ENCODE measurements around the gene PPM1K. TPM values are rescaled to one million over a fixed set of nuclear protein-coding genes. Genes with fewer than 3 reads are reported as not detected.

The PPM1K gene
- total RNA-seq, 1 donor from 2014 or later: 36.5 TPM

GRCh38 chr4:88275516-88275915 lies 8.8 kb downstream of the PPM1K start:
- peak in 1 of 2 donors; percentile 57 for ATAC-seq
- no peak for DNase-seq
- H3K27ac ChIP-seq: no peak overlapping the region
- intact Hi-C loops (cut with DNase I): no loop called here
- H3K9me3 ChIP-seq: no peaks in the 10 kb centered on the region
- peaks cover 5% of the 10 kb centered on the region for H3K4me1 ChIP-seq
- TF ChIP-seq, protein P1, sequence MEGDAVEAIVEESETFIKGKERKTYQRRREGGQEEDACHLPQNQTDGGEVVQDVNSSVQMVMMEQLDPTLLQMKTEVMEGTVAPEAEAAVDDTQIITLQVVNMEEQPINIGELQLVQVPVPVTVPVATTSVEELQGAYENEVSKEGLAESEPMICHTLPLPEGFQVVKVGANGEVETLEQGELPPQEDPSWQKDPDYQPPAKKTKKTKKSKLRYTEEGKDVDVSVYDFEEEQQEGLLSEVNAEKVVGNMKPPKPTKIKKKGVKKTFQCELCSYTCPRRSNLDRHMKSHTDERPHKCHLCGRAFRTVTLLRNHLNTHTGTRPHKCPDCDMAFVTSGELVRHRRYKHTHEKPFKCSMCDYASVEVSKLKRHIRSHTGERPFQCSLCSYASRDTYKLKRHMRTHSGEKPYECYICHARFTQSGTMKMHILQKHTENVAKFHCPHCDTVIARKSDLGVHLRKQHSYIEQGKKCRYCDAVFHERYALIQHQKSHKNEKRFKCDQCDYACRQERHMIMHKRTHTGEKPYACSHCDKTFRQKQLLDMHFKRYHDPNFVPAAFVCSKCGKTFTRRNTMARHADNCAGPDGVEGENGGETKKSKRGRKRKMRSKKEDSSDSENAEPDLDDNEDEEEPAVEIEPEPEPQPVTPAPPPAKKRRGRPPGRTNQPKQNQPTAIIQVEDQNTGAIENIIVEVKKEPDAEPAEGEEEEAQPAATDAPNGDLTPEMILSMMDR (IDR thresholded peaks at IDR 0.05): no peak
- H3K4me3 ChIP-seq: no peak overlapping the region
- H3K36me3 ChIP-seq: peaks cover 7% of the 10 kb centered on the region
- H3K27me3 ChIP-seq (ENCODE audit: low read depth): no peaks in the 10 kb centered on the region

DNA sequence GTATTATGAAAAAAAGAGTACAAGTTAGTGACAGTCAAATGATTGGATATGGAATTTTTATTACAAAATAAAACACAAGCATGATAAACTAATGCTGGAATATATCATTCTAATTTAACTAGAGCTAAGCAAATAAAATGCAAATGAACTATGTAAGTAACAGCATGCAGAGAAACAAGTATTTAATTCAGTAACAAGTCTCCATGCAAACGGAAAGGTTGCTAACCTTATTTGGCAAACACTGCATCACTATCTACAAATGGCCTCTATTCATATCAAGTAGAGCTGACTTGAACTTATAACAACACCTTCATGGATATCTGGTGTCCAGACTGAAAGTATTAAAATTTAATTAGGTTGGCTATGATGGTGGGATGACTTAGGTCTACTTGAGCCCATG lies 15.4 kb downstream of the PPM1K start:
- H3K4me3 ChIP-seq: no peak overlapping the region
- DNase-seq (no peak), ATAC-seq (no peak)
- no peaks in the 10 kb centered on the region for H3K27me3 ChIP-seq (ENCODE audit: low read depth)
- H3K27ac ChIP-seq: no peak overlapping the region
- peaks cover 32% of the 10 kb centered on the region for H3K36me3 ChIP-seq
- TF ChIP-seq, protein P1 (IDR thresholded peaks at IDR 0.05): no peak
- intact Hi-C loops (cut with DNase I): no loop called here
- H3K9me3 ChIP-seq: no peaks in the 10 kb centered on the region
- H3K4me1 ChIP-seq: no peaks in the 10 kb centered on the region

DNA sequence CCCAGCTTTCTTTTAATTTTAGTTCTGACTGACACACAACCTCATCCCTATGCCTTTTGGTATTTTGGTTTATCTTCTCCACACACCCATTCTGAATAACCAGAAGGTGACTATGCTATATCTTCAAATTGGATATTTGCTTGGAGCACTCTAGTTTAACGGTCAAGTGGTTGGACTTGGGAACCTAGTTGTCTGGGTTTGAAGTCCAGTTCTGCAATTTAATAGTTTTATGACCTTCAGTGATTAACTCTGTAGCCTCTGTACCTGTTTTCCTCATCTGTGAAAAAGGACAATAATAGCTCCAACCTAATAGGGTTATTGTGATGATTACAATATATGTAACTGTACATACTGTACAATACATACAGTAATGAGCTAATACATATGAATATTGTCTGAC lies 20.0 kb downstream of the PPM1K start:
- ATAC-seq: no peak
- no peaks in the 10 kb centered on the region for H3K27me3 ChIP-seq (ENCODE audit: low read depth)
- intact Hi-C loops (cut with DNase I): no loop called here
- TF ChIP-seq, protein P1 (IDR thresholded peaks at IDR 0.05): no peak
- H3K4me3 ChIP-seq: no peak overlapping the region
- no peaks in the 10 kb centered on the region for H3K9me3 ChIP-seq
- H3K4me1 ChIP-seq: no peaks in the 10 kb centered on the region
- DNase-seq: no peak
- peaks cover 40% of the 10 kb centered on the region for H3K36me3 ChIP-seq
- no peak overlapping the region for H3K27ac ChIP-seq

DNA sequence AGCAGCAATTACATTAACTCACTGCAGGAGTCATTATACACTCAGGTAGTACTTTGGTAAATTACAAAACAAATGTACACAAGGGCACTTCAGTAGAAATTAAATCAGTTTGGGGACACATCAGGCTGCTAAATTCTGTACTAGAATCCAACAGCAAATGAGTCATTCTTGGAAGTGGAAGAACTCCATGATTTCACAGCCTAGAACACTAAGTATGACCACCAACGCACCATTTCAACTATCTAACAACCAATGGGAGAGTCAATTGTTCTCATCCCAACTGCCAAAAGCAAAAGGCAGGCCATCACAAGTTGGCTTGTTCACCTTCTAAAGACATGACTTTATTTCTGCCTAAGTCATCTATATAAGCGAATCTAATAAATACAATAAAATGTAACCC lies 26.6 kb downstream of the PPM1K start:
- intact Hi-C loops (cut with DNase I): no loop called here
- no peak for ATAC-seq

DNA sequence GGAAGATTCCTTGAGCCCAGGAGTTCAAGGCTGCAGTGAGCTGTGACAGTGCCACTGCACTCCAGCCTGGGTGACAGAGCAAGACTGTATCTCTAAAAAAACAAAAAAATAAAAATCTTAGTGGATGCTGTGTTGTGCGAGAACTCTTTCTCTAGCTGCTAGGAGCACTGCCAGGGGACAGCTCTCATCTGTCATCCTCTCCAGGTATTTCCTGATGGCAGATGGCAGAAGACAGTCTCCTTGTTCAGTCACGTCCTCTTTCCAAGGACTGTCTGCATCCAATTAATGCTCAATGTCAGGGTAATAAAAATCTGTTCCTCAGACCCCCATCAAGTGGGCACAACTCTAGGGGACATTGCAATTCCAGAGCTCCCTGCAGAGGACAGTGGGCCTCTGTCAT lies 29.2 kb downstream of the PPM1K start:
- no peaks in the 10 kb centered on the region for H3K36me3 ChIP-seq
- H3K27me3 ChIP-seq (ENCODE audit: low read depth): no peaks in the 10 kb centered on the region
- DNase-seq: no peak
- no peaks in the 10 kb centered on the region for H3K4me1 ChIP-seq
- intact Hi-C loops (cut with DNase I): no loop called here
- TF ChIP-seq, protein P1 (IDR thresholded peaks at IDR 0.05): no peak
- ATAC-seq: no peak
- H3K4me3 ChIP-seq: no peak overlapping the region
- no peak overlapping the region for H3K27ac ChIP-seq
- no peaks in the 10 kb centered on the region for H3K9me3 ChIP-seq

More for the DNA sequence above, 26.6 kb downstream of the PPM1K start:
- no peak for DNase-seq
- H3K4me1 ChIP-seq: no peaks in the 10 kb centered on the region
- no peaks in the 10 kb centered on the region for H3K9me3 ChIP-seq
- no peaks in the 10 kb centered on the region for H3K27me3 ChIP-seq (ENCODE audit: low read depth)
- TF ChIP-seq, protein P1 (IDR thresholded peaks at IDR 0.05): no peak
- no peak overlapping the region for H3K4me3 ChIP-seq
- H3K27ac ChIP-seq: no peak overlapping the region
- peaks cover 10% of the 10 kb centered on the region for H3K36me3 ChIP-seq

DNA sequence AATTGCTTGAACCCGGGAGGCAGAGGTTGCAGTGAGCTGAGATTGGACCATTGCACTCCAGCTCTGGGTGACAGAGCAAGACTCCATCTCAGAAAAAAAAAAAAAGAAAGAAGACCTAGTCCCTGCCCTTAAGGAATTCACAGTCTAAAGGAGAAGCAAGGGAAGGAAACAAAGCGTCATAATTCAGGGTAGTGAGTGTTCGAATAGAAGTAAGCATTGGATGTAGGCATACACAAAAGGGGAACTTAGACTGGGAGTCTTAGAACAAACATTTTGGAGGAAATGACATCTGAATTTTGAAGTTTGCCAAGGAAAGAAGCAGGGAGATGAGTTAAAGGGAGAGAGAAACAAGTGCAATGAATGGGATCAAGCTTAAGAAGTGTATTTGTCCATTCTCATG lies 32.4 kb downstream of the PPM1K start:
- TF ChIP-seq, protein P1 (IDR thresholded peaks at IDR 0.05): no peak
- H3K27me3 ChIP-seq (ENCODE audit: low read depth): no peaks in the 10 kb centered on the region
- no peaks in the 10 kb centered on the region for H3K4me1 ChIP-seq
- intact Hi-C loops (cut with DNase I): no loop called here
- no peak for ATAC-seq
- no peaks in the 10 kb centered on the region for H3K9me3 ChIP-seq
- H3K4me3 ChIP-seq: no peak overlapping the region
- no peaks in the 10 kb centered on the region for H3K36me3 ChIP-seq
- H3K27ac ChIP-seq: no peak overlapping the region
- DNase-seq: no peak
